Epithelial cell of esophagus (primary cell): Measurements from ENCODE around the gene FGF11.

Source experiments
- DNase-seq: peaks from one replicate; pipeline ENCODE4 v3.0.0; 2010; ENCODE audit warnings: low read depth
- H3K4me3 ChIP-seq: 2 replicates; pipeline ENCODE4 v1.5.1; 2011; ENCODE audit warnings: mild to moderate bottlenecking, low read length, control low read depth
- CTCF ChIP-seq: IDR thresholded peaks from 2 replicates; pipeline ENCODE4 v1.5.1; 2011; ENCODE audit warnings: low read depth, mild to moderate bottlenecking, low read length, control low read depth, inconsistent platforms; ENCODE audit not compliant: insufficient read depth; ENCODE audit errors: missing control alignments

FGF11 gene

GRCh38 chr17:7443499-7444485 lies 4.5 kb downstream of the FGF11 start:
- no peak for TF ChIP-seq CTCF
- DNase-seq: peak; percentile 93
- H3K4me3 ChIP-seq: no peak overlapping the region

DNA sequence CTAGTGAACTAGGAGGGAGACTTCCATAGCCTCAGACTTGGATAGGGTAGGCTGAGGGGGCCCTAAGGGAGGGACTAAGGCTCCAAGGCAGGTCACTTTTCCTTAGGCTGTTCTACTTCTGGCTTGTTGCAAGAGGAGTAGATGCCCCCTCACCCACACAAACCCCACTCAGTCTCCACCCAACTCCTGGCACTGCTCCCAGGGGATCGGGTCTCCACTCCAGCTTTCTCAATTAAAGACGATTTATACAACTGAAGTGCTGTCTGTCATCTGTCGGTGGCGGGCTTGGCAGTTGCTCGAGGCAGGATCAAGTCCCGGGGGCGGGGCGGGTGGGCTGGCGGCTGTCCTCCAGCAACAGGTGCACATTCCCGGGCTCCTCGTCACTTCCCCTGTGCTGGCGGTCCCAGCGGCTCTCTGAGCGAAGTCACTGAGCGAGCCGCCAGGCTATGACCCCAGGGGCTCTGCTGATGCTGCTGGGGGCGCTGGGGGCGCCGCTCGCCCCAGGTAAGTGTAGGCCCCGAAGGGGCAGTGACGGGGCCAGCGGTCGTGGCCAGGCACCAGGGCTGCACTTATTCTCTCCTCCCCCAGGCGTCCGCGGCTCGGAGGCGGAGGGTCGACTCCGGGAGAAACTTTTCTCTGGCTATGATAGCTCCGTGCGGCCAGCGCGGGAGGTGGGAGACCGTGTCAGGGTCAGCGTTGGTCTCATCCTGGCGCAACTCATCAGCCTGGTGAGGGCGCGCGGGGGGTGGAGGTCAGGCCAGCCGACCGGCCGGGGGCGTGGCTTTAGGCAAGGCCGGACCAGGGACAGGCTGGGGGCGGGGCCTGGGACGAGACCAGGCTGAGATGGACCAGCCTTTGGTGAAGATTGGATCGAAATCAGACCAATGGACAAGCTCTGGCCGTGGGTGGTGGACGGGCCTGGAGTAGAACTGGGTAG lies 5.6 kb downstream of the FGF11 start, which contains the start of gene CHRNB1:
Gene CHRNB1 (plus strand): TSS at position 380 of the 937 bp plus-strand sequence. CDS start 67 bp downstream, at position 447.
- peak within 1 kb of the TSS; percentile 21 for H3K4me3 ChIP-seq
- DNase-seq: peak; percentile 50
- no peak for TF ChIP-seq CTCF

DNA sequence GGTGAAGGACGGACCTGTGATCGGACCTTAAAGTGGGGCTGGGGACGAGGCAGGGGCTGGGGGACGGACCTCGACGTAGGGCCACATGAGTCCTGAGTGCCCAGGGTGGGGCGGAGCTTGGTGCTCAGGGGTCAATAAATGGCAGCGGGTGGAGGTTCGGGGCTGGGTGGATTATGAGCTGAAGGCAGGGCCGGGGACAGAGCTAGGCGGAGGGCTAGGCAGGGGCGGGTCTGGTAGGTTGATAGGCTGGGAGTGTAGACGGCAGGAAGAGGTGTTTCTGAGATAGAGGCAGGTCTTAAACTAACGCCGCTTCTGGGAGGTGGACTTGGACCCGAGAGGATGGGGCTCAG lies 6.3 kb downstream of the FGF11 start:
- H3K4me3 ChIP-seq: peak overlapping the region; percentile 21
- no peak for TF ChIP-seq CTCF
- DNase-seq: peak; percentile 47

- TF ChIP-seq CTCF: no peak
- H3K4me3 ChIP-seq: no peak overlapping the region
- no peak for DNase-seq
These were observed 9.1 kb downstream of the FGF11 start for GRCh38 chr17:7448461-7448860.

- H3K4me3 ChIP-seq: no peak overlapping the region
- DNase-seq: no peak
- TF ChIP-seq CTCF: no peak
These were observed 20.7 kb downstream of the FGF11 start for GRCh38 chr17:7459961-7460545.

GRCh38 chr17:7460850-7461660 lies 21.7 kb downstream of the FGF11 start:
- no peak overlapping the region for H3K4me3 ChIP-seq
- no peak for DNase-seq
- TF ChIP-seq CTCF: no peak
